Testis (tissue), 2 donors: ENCODE data around the gene PEX7.

Source experiments
- CTCF ChIP-seq, 3 experiments: fragments of 450-650 bp in 2 of 3; fragments of 200-600 bp in 1 of 3; sonication (generic) in 1 of 3; IDR thresholded peaks; one replicate each; pipeline ENCODE4 v1.5.1; 2016 to 2019; ENCODE audit warnings: antibody characterized with exemption in 3 of 3, mild to moderate bottlenecking in 2 of 3, moderate library complexity in 1 of 3
- POLR2A ChIP-seq: fragments of 450-650 bp; IDR thresholded peaks from one replicate; pipeline ENCODE4 v1.6.1; 2017; ENCODE audit warnings: antibody characterized with exemption, mild to moderate bottlenecking, moderate library complexity

GRCh38 chr6:136901212-136901784, 78.9 kb downstream of the PEX7 start:
- TF ChIP-seq CTCF (IDR thresholded peaks at IDR 0.05) = no peak
- TF ChIP-seq POLR2A = no peak
